PC-9 (cell line): ENCODE results near the gene ADAMTS6.

Source experiments
- CTCF ChIP-seq: fragments of 200-600 bp; sonication (generic); conservative IDR thresholded peaks from 2 replicates; pipeline ENCODE4 v1.6.1; 2017; ENCODE audit warnings: mixed run types, antibody characterized with exemption, mild to moderate bottlenecking, moderate library complexity
- EZH2 ChIP-seq: fragments of 200-600 bp; sonication (generic); IDR thresholded peaks from 2 replicates; pipeline ENCODE4 v1.8.0; 2017; ENCODE audit warnings: antibody characterized with exemption, low read depth

DNA sequence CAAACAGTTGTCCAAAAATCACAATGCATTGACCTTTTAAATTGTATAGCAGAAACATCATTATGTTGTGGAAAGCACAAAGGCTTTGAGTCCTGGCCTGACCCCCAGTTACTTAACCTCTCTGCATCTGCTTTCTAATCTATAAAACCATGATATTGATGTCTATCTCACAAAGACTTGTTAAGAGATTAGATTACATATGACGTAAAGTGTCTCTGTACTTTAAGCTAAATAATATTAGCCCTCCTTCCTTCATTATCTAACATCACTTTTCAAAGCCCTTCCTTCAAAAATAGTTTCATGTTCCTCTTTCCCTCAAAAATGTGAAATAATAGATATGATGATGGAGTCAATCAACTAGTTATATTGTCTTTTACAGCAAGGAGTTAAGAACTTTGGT, 3.4 kb downstream of the ADAMTS6 start:
- no peak for TF ChIP-seq CTCF
- no peak for TF ChIP-seq EZH2
